GM13977 (cell line): Measurements from ENCODE around the gene TULP4.

Experiments used
- DNase-seq: peaks from one replicate; pipeline ENCODE4 v3.0.0; 2012; ENCODE audit warnings: low spot score
- in situ Hi-C: fragments of 300-500 bp; cut with MboI; formaldehyde crosslinking; loops from one replicate; pipeline ENCODE4 v1.12.0; 2022; ENCODE audit warnings: low sequenced_read_pairs, low pct_unique_long_range_greater_than_20kb, mixed read lengths, inconsistent platforms; ENCODE audit not compliant: unreplicated experiment
- TF ChIP-seq, protein P1 (sequence below): IDR thresholded peaks from 2 replicates; pipeline ENCODE4 v1.5.1; 2012; ENCODE audit warnings: mild to moderate bottlenecking, control low read depth; ENCODE audit not compliant: insufficient read depth; ENCODE audit errors: extremely low read depth, missing control alignments

The TULP4 gene

GRCh38 chr6:158531970-158532369, 219.7 kb downstream of the TULP4 start:
- in situ Hi-C loops = no loop called here
- no peak for DNase-seq
- TF ChIP-seq, protein P1, sequence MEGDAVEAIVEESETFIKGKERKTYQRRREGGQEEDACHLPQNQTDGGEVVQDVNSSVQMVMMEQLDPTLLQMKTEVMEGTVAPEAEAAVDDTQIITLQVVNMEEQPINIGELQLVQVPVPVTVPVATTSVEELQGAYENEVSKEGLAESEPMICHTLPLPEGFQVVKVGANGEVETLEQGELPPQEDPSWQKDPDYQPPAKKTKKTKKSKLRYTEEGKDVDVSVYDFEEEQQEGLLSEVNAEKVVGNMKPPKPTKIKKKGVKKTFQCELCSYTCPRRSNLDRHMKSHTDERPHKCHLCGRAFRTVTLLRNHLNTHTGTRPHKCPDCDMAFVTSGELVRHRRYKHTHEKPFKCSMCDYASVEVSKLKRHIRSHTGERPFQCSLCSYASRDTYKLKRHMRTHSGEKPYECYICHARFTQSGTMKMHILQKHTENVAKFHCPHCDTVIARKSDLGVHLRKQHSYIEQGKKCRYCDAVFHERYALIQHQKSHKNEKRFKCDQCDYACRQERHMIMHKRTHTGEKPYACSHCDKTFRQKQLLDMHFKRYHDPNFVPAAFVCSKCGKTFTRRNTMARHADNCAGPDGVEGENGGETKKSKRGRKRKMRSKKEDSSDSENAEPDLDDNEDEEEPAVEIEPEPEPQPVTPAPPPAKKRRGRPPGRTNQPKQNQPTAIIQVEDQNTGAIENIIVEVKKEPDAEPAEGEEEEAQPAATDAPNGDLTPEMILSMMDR = no peak

DNA sequence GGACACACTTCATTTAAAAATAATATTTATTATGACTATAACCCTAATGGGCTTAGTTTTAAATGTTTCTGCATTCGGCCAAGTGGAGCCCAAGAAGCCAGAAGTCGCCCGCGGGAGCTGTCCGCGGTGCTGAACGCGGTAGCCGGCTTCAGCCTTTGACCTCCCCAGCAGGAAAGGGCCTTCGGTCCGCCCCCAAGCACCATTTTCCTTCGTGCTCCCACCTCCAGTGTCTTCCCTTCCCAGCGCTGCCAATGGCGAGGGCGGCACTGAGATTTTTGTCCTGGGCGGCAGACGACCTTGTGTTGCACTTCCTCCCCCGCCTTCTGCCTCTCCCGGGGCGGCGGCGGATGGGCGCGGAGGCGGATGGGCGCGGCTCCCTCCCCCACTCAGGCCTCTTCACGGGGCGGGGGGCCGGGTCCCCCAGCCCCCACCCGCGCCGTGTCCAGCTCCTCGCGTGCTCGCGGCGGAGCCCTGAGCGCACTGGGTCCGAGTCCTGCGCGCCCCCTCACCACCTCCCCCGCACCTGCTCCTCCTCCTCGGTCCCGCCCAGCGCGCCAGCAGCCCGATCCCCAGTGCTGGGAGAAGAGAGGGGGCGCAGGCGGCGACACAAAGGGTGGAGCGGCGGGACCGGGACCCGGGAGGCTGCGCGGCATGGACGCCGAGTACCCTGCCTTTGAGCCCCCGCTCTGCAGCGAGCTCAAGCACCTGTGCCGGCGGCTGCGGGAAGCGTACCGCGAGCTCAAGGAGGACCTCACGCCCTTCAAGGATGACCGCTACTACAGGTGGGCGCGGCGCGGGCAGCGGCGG, 224.0 kb downstream of the TULP4 start:
- in situ Hi-C loops = no loop called here
- TF ChIP-seq, protein P1 = no peak
- DNase-seq = peak; percentile 87

- TF ChIP-seq, protein P1 = no peak
- DNase-seq = peak; percentile 50
- in situ Hi-C loops = no loop called here
Measured at GRCh38 chr6:158536891-158537798, 224.9 kb downstream of the TULP4 start.

DNA sequence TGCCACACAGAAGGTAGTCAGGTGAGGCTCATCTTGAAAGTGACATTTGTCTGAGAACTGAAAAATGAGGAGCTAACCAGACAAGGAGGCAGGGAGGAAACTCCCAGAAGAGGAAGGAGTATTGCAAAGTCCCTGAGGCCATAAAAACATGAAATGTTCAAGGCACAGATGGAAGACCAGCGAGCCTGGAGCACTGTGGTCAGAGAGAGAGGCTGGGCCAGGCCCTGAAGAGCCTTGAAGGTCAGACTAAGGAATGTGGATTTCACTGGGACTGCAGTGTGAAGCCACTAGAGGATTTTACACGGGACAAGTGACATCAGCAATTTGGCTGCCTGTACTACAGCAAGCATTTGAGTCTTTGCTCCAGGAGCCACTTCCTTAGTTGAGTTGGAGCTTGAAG, 226.5 kb downstream of the TULP4 start:
- TF ChIP-seq, protein P1 = no peak
- DNase-seq = no peak
- in situ Hi-C loops = no loop called here

DNA sequence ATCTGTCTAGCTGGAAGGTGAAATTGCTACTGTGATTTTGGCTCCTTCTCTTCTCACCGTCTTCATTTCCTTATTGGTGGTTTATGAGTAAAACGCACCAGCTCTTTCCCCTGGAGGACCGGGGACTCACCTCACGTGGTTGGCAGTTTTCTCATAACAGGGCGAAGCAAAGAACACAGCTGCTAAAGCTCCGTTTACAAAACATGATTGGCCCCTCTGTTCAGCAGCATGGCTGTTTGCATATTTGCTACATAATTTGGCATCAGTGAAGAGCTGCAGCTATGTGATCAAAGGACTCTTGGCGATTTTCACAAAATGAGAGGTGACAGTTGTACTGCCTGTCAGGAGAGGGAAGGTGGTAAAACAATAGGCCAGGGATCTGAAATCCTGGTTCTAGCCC, 227.1 kb downstream of the TULP4 start:
- DNase-seq = no peak
- TF ChIP-seq, protein P1 = no peak
- in situ Hi-C loops = no loop called here

- in situ Hi-C loops = no loop called here
- no peak for DNase-seq
- TF ChIP-seq, protein P1 = no peak
Measured at GRCh38 chr6:158539881-158540280, 227.6 kb downstream of the TULP4 start.
